Measurements from ENCODE around the gene HMX3.
A peak's percentile ranks its signal among the peaks of the same experiment; 100 is the strongest.

The HMX3 gene

DNA sequence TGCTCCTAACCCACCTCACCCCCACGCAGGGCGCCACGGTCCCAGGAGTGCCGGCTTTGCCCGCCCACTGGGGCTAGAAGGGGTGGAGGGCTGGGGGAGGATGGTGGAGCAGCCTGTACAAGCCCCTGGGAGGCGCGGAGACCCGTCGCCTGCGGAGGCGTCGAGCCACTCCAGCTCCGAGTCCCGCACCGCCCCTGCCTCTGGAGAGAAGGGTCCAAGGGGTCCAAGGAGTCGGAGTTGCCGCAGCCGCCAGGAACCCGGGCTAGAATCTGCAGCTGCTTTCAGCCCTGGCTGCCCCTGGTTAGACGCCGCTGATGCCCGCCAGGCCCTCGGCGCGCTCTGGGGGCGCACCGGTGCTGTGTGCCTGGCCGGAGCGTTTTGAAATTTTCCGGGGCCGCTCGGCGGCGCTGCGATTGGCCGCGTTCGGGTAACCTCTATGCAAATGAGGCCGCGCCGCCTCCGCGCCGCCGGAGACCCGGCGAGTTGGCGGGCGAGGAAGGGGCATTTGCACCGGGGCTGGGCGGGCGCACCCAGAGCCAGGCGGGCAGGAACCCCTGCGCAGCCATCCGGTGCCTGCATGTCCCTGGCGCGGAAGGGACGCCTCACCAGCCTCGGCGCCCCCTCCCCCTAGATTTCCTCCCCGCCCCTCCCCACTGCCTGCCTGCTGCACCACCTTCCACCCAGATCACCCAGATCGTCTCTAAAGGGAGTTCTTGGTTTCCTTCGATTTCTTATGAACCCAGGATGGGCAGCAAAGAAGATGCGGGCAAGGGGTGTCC, 12.1 kb downstream of the HMX3 start, which contains the start of gene HMX2:
TSS of gene HMX2 (plus strand) at position 502 of the 779 bp plus-strand sequence. CDS start at position 745, 243 bp downstream.
- DNase-seq: no peak

DNA sequence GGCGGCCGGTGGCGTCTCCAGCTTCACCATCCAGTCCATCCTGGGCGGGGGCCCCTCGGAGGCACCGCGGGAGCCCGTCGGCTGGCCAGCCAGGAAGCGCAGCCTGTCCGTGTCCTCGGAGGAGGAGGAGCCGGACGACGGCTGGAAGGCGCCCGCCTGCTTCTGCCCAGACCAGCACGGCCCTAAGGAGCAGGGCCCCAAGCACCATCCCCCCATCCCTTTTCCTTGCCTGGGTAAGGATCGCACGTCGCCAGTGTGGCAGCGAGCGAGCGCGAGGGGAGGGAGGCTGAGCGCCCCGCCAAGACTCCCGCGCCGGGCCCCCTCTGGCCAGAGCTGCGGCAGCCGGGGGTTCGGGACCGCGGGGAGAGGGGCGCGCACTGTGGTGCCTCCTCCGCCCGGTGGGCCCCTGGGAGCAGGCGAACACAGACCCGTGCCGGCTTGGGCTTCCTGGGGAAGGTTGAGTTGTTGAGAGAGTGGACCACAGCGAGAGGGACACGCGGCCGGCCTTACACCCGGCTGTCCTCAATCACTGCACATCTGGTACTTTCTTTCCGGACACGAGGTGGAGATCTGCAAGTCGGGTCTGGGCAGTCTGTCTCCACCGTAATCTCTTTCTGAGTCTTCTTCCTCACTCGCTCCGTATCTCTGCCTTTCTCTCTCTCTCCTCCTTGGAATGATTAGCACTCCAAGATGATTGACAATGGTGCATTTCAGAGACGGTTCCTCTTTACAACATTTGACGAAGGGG, 12.8 kb downstream of the HMX3 start:
- no peak for DNase-seq

DNA sequence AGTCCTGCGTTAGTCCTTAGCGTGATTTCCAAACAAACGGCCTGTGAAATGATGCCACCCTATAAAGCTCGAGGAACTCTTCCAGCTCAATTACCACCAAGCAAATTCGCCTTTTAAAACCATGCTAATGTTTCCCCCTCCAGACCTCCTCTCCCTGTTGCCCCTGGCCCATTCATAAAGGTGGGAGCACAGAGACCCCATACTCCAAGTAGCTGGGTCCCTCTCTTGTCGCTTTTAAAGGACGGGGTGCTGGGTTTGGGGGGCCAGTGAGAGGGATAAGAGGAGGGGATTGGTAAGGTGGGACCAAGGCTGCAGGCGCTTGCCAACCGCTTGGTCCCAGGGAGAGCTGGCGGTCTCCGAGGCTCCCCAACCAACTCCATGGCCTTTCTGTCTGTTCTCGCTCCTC, 13.4 kb downstream of the HMX3 start:
- no peak for DNase-seq

GRCh38 chr10:123149568-123150270, 13.9 kb downstream of the HMX3 start:
- DNase-seq: no peak

DNA sequence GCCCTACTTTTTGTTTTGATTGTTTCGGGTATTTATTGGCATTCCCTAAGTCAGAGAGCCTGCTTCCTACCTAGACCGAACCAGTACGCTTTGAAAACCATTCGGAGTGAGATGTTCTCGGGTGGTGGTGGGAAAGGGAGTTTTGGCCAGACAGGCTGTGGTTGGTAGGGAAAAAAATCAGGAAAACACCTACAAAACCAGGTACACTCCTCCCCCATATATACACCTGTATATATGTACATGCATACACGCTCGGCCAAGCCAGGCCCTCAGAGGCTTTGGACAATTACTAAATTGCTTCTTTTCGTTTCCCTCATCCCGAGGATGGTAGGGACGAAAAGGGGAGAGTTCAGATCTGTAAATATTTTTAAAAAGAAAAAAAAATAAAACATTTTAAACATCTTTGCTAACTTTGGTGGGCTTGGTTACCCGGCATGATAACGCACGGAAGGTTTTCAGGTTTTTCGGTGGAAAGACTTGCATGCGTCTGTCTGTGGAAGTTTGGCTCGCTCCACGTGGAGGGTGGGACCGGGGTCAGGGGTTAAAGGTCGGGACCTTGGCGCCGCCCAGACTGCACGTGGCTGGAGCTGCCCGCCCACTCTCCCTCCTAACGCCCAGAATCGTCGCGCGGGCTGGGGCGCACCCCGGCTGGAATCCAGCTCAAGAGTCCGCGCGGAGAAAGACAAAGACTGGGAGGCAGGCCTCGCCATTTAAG, 14.7 kb downstream of the HMX3 start:
- no peak for DNase-seq

- DNase-seq: no peak
Observed at GRCh38 chr10:123150986-123151736, 15.4 kb downstream of the HMX3 start.

- no peak for DNase-seq
Observed at GRCh38 chr10:123151737-123152135, 16.0 kb downstream of the HMX3 start.

DNA sequence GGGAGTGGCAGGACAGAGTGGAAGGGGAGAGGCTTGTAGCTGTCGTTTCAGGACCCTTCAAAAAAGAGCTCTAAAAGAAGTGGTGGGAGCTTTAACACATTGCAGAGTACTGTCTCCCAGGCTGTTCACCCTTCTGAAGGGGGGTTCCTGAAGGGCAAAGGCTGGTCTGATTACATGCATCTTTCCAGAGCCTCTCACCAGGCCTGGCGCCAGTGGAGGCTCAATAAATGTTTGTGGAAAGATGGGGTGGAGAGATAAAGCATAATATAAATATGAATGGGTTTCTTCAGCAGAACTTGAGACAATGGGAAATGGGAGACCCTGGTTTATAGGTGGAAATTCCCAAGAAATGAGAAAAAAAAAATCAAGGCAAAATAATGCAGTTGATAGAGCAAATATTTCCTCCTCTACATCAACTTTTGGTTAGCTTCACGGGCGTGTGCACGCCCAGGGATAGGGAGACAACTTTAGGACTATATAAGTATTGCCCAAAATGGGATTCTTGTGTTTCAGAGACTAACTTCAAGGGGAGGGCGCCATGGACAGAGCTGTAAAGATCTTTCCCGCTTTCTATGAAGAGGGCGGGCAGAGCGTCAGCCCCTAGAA, 17.8 kb downstream of the HMX3 start:
- no peak for DNase-seq

DNA sequence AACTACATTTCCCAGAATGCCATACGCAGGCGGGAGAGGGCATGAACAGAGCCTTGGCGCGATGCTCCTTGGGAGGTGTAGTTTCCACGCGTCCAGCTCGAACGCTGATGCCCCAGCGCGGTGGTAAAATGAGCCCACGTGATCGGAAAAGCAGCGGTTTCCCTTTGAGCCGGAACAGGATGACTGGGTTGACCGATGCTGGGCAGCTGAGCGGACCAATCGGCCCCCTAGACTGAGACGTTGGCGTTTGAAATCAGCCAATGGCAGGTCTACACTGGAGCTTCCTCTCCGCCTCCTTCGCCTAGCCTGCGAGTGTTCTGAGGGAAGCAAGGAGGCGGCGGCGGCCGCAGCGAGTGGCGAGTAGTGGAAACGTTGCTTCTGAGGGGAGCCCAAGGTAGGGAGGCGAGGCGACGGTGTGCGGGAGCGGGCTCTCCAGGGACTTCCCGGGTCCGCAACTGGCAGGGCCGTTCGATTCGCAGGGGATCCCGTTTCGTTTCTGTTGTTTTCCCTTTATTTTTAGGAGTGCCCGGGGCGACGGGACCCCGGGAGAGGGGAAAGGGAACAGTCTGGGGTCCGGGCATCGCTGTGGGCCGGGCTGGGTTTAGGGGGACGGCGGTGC, 18.4 kb downstream of the HMX3 start, which contains the start of gene BUB3:
TSS of gene BUB3 (plus strand) at position 311 of the 619 bp plus-strand sequence. CDS start 516 bp downstream, outside the sequence.
- DNase-seq: peak; percentile 73 to 100 (median 98)

DNA sequence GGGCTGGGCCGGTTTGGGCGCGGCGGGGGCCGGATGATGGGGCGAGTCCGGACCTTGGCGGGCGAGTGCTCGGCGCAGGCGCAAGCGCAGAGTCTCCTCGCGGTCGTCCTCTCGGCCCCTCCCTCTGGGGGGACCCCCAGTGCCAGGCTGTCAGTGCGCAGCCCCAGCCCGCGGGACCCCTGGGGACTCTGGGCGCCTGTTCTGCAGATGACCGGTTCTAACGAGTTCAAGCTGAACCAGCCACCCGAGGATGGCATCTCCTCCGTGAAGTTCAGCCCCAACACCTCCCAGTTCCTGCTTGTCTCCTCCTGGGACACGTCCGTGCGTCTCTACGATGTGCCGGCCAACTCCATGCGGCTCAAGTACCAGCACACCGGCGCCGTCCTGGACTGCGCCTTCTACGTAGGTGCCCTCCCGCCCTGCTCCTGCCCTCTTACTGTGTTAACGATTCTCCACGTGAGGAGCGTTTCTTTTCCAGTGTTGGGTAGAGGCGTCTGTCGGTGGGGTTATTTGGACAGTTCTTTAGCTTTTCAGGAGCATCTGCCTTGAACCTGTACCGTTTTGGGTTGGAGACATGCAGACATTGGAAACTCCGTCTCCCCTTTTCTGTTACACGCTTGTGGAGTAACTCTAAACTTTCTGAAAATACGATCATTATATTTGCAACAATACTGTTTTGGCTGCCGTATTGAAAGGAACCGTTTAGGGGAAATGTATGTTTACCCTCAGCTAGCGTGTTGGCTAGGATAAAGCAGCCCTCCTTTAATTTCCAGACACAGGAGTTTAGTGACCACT, 19.1 kb downstream of the HMX3 start:
- peak in 26 of 51 donors; percentile 10 to 72 (median 52) for DNase-seq

- no peak for DNase-seq
Observed at GRCh38 chr10:123156078-123156477, 20.3 kb downstream of the HMX3 start.

GRCh38 chr10:123157210-123157609, 21.4 kb downstream of the HMX3 start:
- DNase-seq: no peak

DNA sequence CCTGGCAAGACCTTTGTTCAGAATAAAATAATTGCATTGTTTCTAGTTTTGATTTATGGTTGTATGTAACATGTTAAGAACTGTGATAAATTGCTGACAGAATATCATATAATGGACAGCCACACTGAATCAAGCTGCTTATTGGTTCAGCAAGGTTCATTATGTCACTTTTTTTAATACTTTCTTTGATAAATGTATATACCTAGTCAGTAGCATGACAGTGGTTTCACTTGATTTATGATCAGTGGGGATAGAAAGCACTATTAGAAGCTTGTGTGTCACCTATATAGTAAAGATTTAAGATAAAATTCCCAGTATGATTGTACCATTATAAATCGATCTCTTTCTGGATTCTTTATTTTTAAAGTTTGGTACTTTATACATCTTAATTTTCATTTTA, 22.9 kb downstream of the HMX3 start:
- DNase-seq: no peak

GRCh38 chr10:123160311-123160980, 24.7 kb downstream of the HMX3 start:
- no peak for DNase-seq

DNA sequence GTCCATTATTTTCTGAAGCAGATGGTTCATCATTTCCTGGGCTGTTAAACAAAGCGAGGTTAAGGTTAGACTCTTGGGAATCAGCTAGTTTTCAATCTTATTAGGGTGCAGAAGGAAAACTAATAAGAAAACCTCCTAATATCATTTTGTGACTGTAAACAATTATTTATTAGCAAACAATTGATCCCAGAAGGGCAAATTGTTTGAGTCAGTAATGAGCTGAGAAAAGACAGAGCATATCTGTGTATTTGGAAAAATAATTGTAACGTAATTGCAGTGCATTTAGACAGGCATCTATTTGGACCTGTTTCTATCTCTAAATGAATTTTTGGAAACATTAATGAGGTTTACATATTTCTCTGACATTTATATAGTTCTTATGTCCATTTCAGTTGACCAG, 28.5 kb downstream of the HMX3 start:
- DNase-seq: no peak

GRCh38 chr10:123165445-123166072, 29.8 kb downstream of the HMX3 start:
- DNase-seq: no peak

GRCh38 chr10:123166618-123167017, 30.8 kb downstream of the HMX3 start:
- no peak for DNase-seq

GRCh38 chr10:123170961-123171360, 35.2 kb downstream of the HMX3 start:
- DNase-seq: no peak

Data from hypothalamus (tissue), 51 donors.